ENCODE results near the gene TRMT2A. TPM values are rescaled to one million over a fixed set of nuclear protein-coding genes. Genes with fewer than 3 reads are reported as not detected.

TRMT2A gene
- polyA plus RNA-seq, 6 donors from 2014 or later = 15.1 to 29.7 (median 21.3) TPM

- peak overlapping the region in 1 of 6 donors; percentile 82 for H3K27ac Mint-ChIP-seq
- H3K9me3 Mint-ChIP-seq = no peaks in the 10 kb centered on the region
- no peak for DNase-seq
- no peaks in the 10 kb centered on the region for H3K27me3 Mint-ChIP-seq
- no peak for ATAC-seq (ENCODE audit: low read depth in 2 of 2)
- H3K4me3 Mint-ChIP-seq = no peak overlapping the region
- H3K36me3 Mint-ChIP-seq = peaks cover 0 to 7% of the 10 kb centered on the region in 2 donors
- peaks cover 0 to 5% (median 3%) of the 10 kb centered on the region in 3 donors for H3K4me1 Mint-ChIP-seq
Measured at GRCh38 chr22:20066617-20067383, 50.2 kb downstream of the TRMT2A start.

GRCh38 chr22:20065896-20066616 lies 51.0 kb downstream of the TRMT2A start:
- no peak overlapping the region for H3K27ac Mint-ChIP-seq
- no peak for DNase-seq
- peaks cover 0 to 7% of the 10 kb centered on the region in 2 donors for H3K36me3 Mint-ChIP-seq
- H3K4me1 Mint-ChIP-seq = peaks cover 0 to 5% (median 3%) of the 10 kb centered on the region in 3 donors
- no peak overlapping the region for H3K4me3 Mint-ChIP-seq
- ATAC-seq (ENCODE audit: low read depth in 2 of 2) = no peak
- no peaks in the 10 kb centered on the region for H3K9me3 Mint-ChIP-seq
- no peaks in the 10 kb centered on the region for H3K27me3 Mint-ChIP-seq

- ATAC-seq (ENCODE audit: low read depth in 2 of 2) = no peak
- H3K4me1 Mint-ChIP-seq = peaks cover 0 to 5% (median 3%) of the 10 kb centered on the region in 3 donors
- H3K27ac Mint-ChIP-seq = no peak overlapping the region
Measured at GRCh38 chr22:20064545-20065262, 52.3 kb downstream of the TRMT2A start.

GRCh38 chr22:20064140-20064480 lies 52.9 kb downstream of the TRMT2A start:
- Mint-ChIP-seq H3K4me1 (peaks cover 0 to 6% (median 5%) of the 10 kb centered on the region in 3 donors), H3K36me3 (peaks cover 0 to 7% of the 10 kb centered on the region in 2 donors), H3K9me3 (no peaks in the 10 kb centered on the region), H3K4me3 (no peak overlapping the region), H3K27me3 (no peaks in the 10 kb centered on the region), H3K27ac (no peak overlapping the region)
- ATAC-seq (ENCODE audit: low read depth in 2 of 2) (no peak), DNase-seq (no peak)

More at GRCh38 chr22:20064545-20065262, 52.3 kb downstream of the TRMT2A start:
- H3K4me3 Mint-ChIP-seq = no peak overlapping the region
- no peaks in the 10 kb centered on the region for H3K27me3 Mint-ChIP-seq
- peaks cover 0 to 7% of the 10 kb centered on the region in 2 donors for H3K36me3 Mint-ChIP-seq
- DNase-seq = no peak
- no peaks in the 10 kb centered on the region for H3K9me3 Mint-ChIP-seq

- H3K4me3 Mint-ChIP-seq = no peak overlapping the region
- no peak for ATAC-seq (ENCODE audit: low read depth in 2 of 2)
- H3K9me3 Mint-ChIP-seq = no peaks in the 10 kb centered on the region
- H3K4me1 Mint-ChIP-seq = peaks cover under 1 to 6% (median 5%) of the 10 kb centered on the region in 3 donors
- H3K27me3 Mint-ChIP-seq = no peaks in the 10 kb centered on the region
- H3K36me3 Mint-ChIP-seq = peaks cover 0 to 7% of the 10 kb centered on the region in 2 donors
- DNase-seq = no peak
- H3K27ac Mint-ChIP-seq = no peak overlapping the region
Measured at GRCh38 chr22:20063271-20064139, 53.5 kb downstream of the TRMT2A start.

GRCh38 chr22:20062766-20063083 lies 54.3 kb downstream of the TRMT2A start:
- DNase-seq = no peak
- Mint-ChIP-seq H3K36me3 (peaks cover 0 to 7% of the 10 kb centered on the region in 2 donors), H3K27ac (peak overlapping the region in 1 of 6 donors; percentile 56), H3K27me3 (no peaks in the 10 kb centered on the region), H3K9me3 (no peaks in the 10 kb centered on the region), H3K4me1 (peaks cover 2 to 6% (median 5%) of the 10 kb centered on the region in 3 donors), H3K4me3 (no peak overlapping the region)
- no peak for ATAC-seq (ENCODE audit: low read depth in 2 of 2)

GRCh38 chr22:20062043-20062765 lies 54.8 kb downstream of the TRMT2A start:
- no peak overlapping the region for H3K4me3 Mint-ChIP-seq
- H3K27me3 Mint-ChIP-seq = no peaks in the 10 kb centered on the region
- H3K9me3 Mint-ChIP-seq = no peaks in the 10 kb centered on the region
- ATAC-seq (ENCODE audit: low read depth in 2 of 2) = no peak
- H3K27ac Mint-ChIP-seq = no peak overlapping the region
- DNase-seq = no peak
- peaks cover 0 to 7% of the 10 kb centered on the region in 2 donors for H3K36me3 Mint-ChIP-seq
- H3K4me1 Mint-ChIP-seq = peaks cover 2 to 6% (median 5%) of the 10 kb centered on the region in 3 donors

Other genes with a start within 250 kb of the TRMT2A start
- 10 to 100 TPM; 62.2 to 76.0 (median 69.6) TPM for gene COMT, start 175.5 kb downstream of the TRMT2A start, polyA plus RNA-seq (ENCODE audit: low read depth in 6 of 6)
- gene TXNRD2, start 175.4 kb downstream of the TRMT2A start, polyA plus RNA-seq (ENCODE audit: low read depth in 6 of 6) = 10 to 100 TPM in 3 of 6 donors, 1 to 10 TPM in 3; 8.1 to 14.7 (median 10.1) TPM
- 1 to 10 TPM in 1 of 6 donors, under 1 TPM in 4, not detected in 1; 0.24 to 2.5 (median 0.56) TPM for gene ARVCF, start 100.4 kb downstream of the TRMT2A start, polyA plus RNA-seq (ENCODE audit: low read depth in 6 of 6)
- 10 to 100 TPM; 24.3 to 46.1 (median 34.6) TPM for gene TANGO2, start 96.1 kb downstream of the TRMT2A start, polyA plus RNA-seq (ENCODE audit: low read depth in 6 of 6)
- 1 to 10 TPM in 5 of 6 donors, under 1 TPM in 1; 0.49 to 6.7 (median 2.3) TPM for gene DGCR8, start 37.0 kb downstream of the TRMT2A start, polyA plus RNA-seq (ENCODE audit: low read depth in 6 of 6)
- gene RANBP1, start 1.1 kb downstream of the TRMT2A start, polyA plus RNA-seq (ENCODE audit: low read depth in 6 of 6) = 100 to 1,000 TPM in 2 of 6 donors, 10 to 100 TPM in 4; 73.1 to 107 (median 91.0) TPM
- 1 to 10 TPM in 5 of 6 donors, under 1 TPM in 1; 0.56 to 4.4 (median 2.5) TPM for gene ZDHHC8, start 14.6 kb upstream of the TRMT2A start, polyA plus RNA-seq (ENCODE audit: low read depth in 6 of 6)
- gene CCDC188, start 33.8 kb upstream of the TRMT2A start, polyA plus RNA-seq (ENCODE audit: low read depth in 6 of 6) = not detected
- gene RTN4R, start 151.1 kb upstream of the TRMT2A start, polyA plus RNA-seq (ENCODE audit: low read depth in 6 of 6) = not detected
- gene DGCR6L, start 202.8 kb upstream of the TRMT2A start, polyA plus RNA-seq (ENCODE audit: low read depth in 6 of 6) = 10 to 100 TPM; 54.0 to 84.4 (median 56.6) TPM